Testis (tissue), 3 donors: ENCODE data around the gene CTSE. TPM values are rescaled to one million over a fixed set of nuclear protein-coding genes. Genes with fewer than 3 reads are reported as not detected.

Experiments used
- DNase-seq: peaks from one replicate; pipeline ENCODE4 v3.0.0-alpha.2; 2019
- H3K27ac ChIP-seq, 2 donors: fragments of 200-600 bp; sonication (generic); one replicate each; pipeline ENCODE4 v1.5.1; 2019
- H3K27me3 ChIP-seq: fragments of 200-600 bp; sonication (generic); one replicate; pipeline ENCODE4 v1.5.1; 2019
- H3K36me3 ChIP-seq: fragments of 200-600 bp; sonication (generic); one replicate; pipeline ENCODE4 v1.5.1; 2017; ENCODE audit warnings: low read depth; ENCODE audit errors: missing control alignments
- H3K4me1 ChIP-seq: fragments of 200-600 bp; sonication (generic); one replicate; pipeline ENCODE4 v1.5.1; 2019
- H3K4me3 ChIP-seq, 2 donors: fragments of 200-600 bp; sonication (generic); one replicate each; pipeline ENCODE4 v1.5.1; 2017 to 2019
- H3K9me3 ChIP-seq: fragments of 200-600 bp; sonication (generic); one replicate; pipeline ENCODE4 v1.5.1; 2017
- POLR2A ChIP-seq: fragments of 450-650 bp; IDR thresholded peaks from one replicate; pipeline ENCODE4 v1.6.1; 2017; ENCODE audit warnings: antibody characterized with exemption, mild to moderate bottlenecking, moderate library complexity
- WGBS, 2 donors: methylation state at CpG; one replicate each; pipeline ENCODE4 v1.1.5; 2018; 5-methylcytosine and 5-hydroxymethylcytosine counted together
- intact Hi-C: fragments of 100-400 bp; cut with DNase I; formaldehyde crosslinking; loops from one replicate; pipeline ENCODE4 v1.15.1; 2023; ENCODE audit warnings: low total_unique reads
- polyA plus RNA-seq: library from polyadenylated mRNA; stranded (reverse); fragments of 350-450 nt; fragmentation: Illumina TruSeq; extraction: RNeasy Lipid Tissue Mini Kit (QIAGEN cat#74804); gene quantifications from one replicate; pipeline ENCODE4 v1.2.3, GENCODE V29; 2014; ENCODE audit warnings: low read depth, low replicate concordance; ENCODE audit not compliant: insufficient read depth
- total RNA-seq, 2 donors: library from RNA; depleted of rRNA; stranded (reverse); fragments of >200 nt; gene quantifications; one replicate each; pipeline ENCODE4 v1.2.3, GENCODE V29; 2016
- TF ChIP-seq, protein P1 (sequence below), 3 experiments: fragments of 450-650 bp in 2 of 3; fragments of 200-600 bp in 1 of 3; sonication (generic) in 1 of 3; IDR thresholded peaks; one replicate each; pipeline ENCODE4 v1.5.1; 2016 to 2019; ENCODE audit warnings: antibody characterized with exemption in 3 of 3, mild to moderate bottlenecking in 2 of 3, moderate library complexity in 1 of 3

The CTSE gene
- total and polyA plus RNA-seq, 3 donors from 2014 or later = 0.16 to 0.98 TPM; not detected in 1

DNA sequence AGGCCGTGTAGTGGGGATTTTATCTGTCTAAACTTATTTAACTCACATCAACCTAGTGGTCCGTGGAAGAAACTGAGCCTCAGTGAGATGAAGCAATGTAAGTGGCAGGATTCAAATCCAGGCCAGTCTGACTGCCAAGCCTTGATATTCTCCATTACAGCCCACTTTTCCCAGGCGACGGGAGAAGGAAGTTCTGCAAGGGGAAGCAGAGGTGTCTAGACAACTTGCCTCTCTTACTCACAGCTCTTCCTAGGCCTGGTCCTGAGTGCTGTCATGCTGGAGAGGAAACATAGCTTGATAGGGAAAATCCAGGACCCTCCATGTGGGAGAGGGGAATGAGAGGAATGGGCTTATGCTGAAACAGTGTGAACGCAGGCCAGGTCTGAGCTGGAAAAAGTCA is 9.1 kb downstream of the CTSE start:
- no peak for TF ChIP-seq POLR2A
- TF ChIP-seq, protein P1, sequence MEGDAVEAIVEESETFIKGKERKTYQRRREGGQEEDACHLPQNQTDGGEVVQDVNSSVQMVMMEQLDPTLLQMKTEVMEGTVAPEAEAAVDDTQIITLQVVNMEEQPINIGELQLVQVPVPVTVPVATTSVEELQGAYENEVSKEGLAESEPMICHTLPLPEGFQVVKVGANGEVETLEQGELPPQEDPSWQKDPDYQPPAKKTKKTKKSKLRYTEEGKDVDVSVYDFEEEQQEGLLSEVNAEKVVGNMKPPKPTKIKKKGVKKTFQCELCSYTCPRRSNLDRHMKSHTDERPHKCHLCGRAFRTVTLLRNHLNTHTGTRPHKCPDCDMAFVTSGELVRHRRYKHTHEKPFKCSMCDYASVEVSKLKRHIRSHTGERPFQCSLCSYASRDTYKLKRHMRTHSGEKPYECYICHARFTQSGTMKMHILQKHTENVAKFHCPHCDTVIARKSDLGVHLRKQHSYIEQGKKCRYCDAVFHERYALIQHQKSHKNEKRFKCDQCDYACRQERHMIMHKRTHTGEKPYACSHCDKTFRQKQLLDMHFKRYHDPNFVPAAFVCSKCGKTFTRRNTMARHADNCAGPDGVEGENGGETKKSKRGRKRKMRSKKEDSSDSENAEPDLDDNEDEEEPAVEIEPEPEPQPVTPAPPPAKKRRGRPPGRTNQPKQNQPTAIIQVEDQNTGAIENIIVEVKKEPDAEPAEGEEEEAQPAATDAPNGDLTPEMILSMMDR (IDR thresholded peaks at IDR 0.05) = no peak
- 84 to 92% methylated on average over 5 of the region's 5 CpGs for WGBS, 2 donors
- intact Hi-C loops = no loop called here
- Histone ChIP-seq H3K27ac (no peak overlapping the region), H3K9me3 (no peaks in the 10 kb centered on the region), H3K4me3 (no peak overlapping the region), H3K4me1 (no peaks in the 10 kb centered on the region), H3K36me3 (no peaks in the 10 kb centered on the region), H3K27me3 (no peaks in the 10 kb centered on the region)
- no peak for DNase-seq

DNA sequence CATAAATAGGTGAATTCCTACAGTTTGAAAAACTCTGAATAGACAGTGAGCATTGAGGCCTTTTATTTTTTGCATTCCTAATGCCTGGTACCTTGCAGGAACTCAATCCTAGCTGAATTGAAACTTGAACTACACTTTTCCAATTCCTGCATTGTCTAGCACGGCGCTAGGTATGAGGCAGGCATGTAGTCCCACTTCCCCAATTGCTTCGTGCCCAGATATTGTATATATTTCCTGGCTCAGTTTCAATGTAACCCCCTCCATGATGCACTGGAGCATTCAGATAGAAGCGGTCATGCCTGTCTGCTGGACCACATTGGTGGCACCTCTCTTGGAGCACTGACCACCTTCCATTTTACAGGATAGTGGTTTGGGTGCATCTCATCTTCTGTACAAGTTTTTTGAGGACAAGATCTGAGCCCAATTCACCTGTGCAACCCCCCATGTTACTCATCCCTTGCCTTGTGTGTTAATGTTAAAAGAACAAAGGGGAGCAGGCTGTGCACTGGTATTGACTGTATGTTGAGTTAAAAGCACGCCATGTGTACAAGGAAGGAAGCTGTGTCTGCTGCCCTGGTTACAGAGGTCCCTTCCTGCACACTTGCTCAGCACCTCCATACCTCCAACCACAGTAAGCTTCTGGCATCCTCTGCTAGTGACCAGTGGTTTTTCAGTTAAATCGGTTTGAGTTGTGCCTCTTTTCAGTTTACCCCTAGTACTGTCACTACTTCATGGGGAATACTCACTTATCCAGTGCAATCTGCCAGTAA is 10.5 kb downstream of the CTSE start:
- Histone ChIP-seq H3K27me3 (no peaks in the 10 kb centered on the region), H3K36me3 (no peaks in the 10 kb centered on the region), H3K4me3 (no peak overlapping the region), H3K4me1 (no peaks in the 10 kb centered on the region), H3K27ac (no peak overlapping the region), H3K9me3 (no peaks in the 10 kb centered on the region)
- intact Hi-C loops = no loop called here
- DNase-seq = no peak
- 94 to 96% methylated on average over 6 of the region's 6 CpGs for WGBS, 2 donors
- TF ChIP-seq POLR2A = no peak
- TF ChIP-seq, protein P1 (IDR thresholded peaks at IDR 0.05) = no peak

DNA sequence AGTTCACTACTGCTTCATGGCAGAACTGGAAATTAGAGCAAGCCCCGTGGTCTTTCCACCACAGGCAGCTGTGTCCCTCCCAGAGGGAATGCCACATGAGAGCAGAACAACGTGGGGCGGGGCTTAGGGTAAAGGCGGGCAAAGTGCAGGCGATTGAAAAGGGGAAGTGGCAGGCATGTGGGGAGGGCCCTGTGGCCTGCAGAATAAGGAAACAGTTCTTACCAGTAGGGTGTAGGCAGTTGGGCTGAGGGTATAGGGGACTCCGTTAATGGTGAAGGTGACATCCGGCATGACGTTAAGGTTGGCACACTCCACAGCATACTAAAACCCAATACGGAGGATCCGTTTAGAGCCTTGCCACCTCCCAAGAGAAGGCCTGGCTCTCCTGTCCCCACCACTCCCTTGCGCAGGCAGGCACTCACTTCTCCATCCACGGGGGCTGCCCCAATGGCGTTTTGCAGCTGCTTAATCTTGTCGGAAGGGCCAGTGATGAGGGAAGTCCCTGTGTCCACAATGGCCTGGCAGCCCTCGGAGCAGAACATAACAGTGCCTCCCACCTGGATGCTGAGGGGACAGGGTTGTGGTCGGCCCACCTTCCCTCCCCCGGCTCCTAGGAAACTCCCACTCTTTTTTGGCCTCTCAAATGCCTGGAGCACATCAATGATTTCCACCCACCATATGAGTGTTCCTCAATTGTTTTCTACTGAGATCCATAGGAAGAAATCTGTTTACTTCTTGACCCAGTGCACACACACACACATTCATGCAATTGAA is 11.4 kb downstream of the CTSE start:
- DNase-seq = peak; percentile 56
- H3K27ac ChIP-seq = no peak overlapping the region
- no peak for TF ChIP-seq POLR2A
- TF ChIP-seq, protein P1 (IDR thresholded peaks at IDR 0.05) = no peak
- no peaks in the 10 kb centered on the region for H3K27me3 ChIP-seq
- WGBS, 2 donors = 71 to 79% methylated on average over 16 to 17 of the region's 17 CpGs
- no peaks in the 10 kb centered on the region for H3K4me1 ChIP-seq
- no peaks in the 10 kb centered on the region for H3K36me3 ChIP-seq
- no peaks in the 10 kb centered on the region for H3K9me3 ChIP-seq
- intact Hi-C loops = no loop called here
- H3K4me3 ChIP-seq = no peak overlapping the region

DNA sequence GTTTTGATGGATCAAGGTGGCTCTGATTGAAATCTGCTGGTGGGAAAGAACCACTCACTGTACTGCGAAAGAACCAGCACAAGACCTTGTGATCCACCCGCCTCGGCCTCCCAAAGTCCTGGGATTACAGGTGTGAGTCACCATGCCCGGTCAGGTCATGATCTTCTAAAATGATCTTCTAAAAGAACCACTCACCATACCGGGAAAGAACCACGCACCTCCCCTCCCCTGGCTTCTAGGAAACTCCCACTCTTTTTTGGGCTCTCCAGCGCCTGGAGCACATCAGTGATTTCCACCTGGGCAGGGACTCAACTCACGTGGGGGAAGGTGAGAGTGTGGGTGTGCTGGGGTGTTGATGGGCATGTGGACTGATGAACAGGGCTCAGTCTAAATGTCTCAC is 12.6 kb downstream of the CTSE start:
- DNase-seq = no peak
- H3K27ac ChIP-seq = no peak overlapping the region
- no peaks in the 10 kb centered on the region for H3K36me3 ChIP-seq
- TF ChIP-seq POLR2A = no peak
- TF ChIP-seq, protein P1 (IDR thresholded peaks at IDR 0.05) = no peak
- no peaks in the 10 kb centered on the region for H3K9me3 ChIP-seq
- 88 to 90% methylated on average over 8 of the region's 8 CpGs for WGBS, 2 donors
- no peak overlapping the region for H3K4me3 ChIP-seq
- no peaks in the 10 kb centered on the region for H3K27me3 ChIP-seq
- H3K4me1 ChIP-seq = no peaks in the 10 kb centered on the region
- intact Hi-C loops = no loop called here
